GM18951 (cell line): ENCODE data around the gene TTC5.
"Not testable (repeated sequence)": the region's sequence is repeated elsewhere in the genome, so short reads cannot be mapped to it uniquely, and the experiment has no call there.

Experiments used
- POLR2A ChIP-seq: IDR thresholded peaks from 4 replicates; pipeline ENCODE4 v1.6.1; 2011; ENCODE audit warnings: mild to moderate bottlenecking; ENCODE audit not compliant: insufficient read length, insufficient read depth; ENCODE audit errors: extremely low read depth
- in situ Hi-C: fragments of 300-500 bp; cut with MboI; formaldehyde crosslinking; loops from one replicate; pipeline ENCODE4 v1.12.0; 2022; ENCODE audit warnings: low sequenced_read_pairs, mixed read lengths, inconsistent platforms; ENCODE audit not compliant: unreplicated experiment

The TTC5 gene

DNA sequence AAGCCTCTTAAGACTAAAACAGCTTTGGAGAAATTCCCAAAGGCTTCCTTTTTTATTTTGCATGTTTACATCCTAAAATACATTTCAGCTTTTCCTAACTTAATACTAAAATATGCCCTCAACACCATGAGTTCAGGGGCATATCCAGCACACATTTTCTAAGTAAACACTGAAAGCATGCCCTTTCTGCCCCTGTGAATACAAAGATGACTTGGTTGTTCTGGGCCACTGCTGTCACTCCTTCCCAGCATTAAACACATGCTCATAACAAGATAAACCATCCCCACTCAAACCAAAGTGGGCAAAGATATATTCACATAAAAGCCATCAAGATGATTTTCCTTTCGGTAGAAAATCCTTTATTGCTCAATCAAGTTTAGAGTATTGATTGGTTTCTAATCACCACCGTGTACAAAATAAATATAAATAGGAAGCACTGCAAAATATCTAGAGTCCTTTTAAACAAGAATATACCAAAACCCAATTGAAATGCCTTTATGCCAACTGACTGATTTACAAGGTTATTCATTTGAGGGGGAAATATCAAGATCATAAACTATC is 25.4 kb upstream of the TTC5 start:
- in situ Hi-C loops = loop anchor here (5.0 to 10.0 kb wide), 2 partner anchors 281 to 354 kb away; partner anchors contain the start of genes ANG and RNASE4
- no peak for TF ChIP-seq POLR2A

GRCh38 chr14:20329355-20329754 is 23.6 kb upstream of the TTC5 start:
- no peak for TF ChIP-seq POLR2A
- in situ Hi-C loops = no loop called here

DNA sequence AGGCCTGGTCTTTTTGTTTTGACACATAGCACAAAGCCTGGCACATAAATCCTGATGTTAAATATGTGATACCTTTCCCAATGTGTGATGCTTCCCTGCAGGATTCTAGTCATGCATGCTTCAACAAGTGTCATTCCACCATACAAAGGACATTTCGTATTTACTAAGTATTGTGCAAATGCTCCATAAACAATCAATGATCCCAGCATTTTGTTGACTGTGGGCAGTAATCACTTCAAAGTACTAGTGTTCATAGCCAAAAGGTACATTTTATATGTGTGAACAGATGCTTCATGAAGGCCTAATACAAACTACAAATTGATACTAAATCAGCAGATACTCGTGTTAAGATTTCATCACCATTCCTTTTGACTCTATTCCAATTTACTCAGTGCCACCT is 23.0 kb upstream of the TTC5 start:
- in situ Hi-C loops = no loop called here
- no peak for TF ChIP-seq POLR2A

GRCh38 chr14:20327005-20327869 is 21.5 kb upstream of the TTC5 start:
- in situ Hi-C loops = no loop called here
- no peak for TF ChIP-seq POLR2A

DNA sequence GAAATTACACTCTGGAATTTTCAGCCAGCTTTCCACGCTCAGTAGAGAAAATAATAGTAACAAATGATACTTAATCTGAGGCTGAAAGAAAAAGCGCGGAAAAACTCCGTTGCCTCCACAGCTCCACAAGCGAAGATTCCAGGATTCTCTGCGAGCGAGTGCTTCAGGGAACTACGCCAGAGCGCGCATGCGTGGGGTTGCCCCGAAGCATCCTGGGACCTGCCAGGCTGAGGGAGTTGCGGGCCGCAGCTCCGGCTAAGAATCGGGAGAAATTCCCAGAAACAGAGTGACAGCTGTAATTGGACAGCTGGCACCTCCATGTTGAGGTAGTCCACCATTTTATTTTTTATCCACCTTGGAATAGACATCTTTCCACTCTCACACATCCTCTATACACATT is 12.0 kb upstream of the TTC5 start:
- in situ Hi-C loops = no loop called here
- TF ChIP-seq POLR2A = no peak

GRCh38 chr14:20314026-20314425 is 8.3 kb upstream of the TTC5 start:
- in situ Hi-C loops = no loop called here
- TF ChIP-seq POLR2A = no peak

GRCh38 chr14:20306079-20306423 is 300 bp upstream of the TTC5 start:
- no peak for TF ChIP-seq POLR2A
- in situ Hi-C loops = no loop called here

DNA sequence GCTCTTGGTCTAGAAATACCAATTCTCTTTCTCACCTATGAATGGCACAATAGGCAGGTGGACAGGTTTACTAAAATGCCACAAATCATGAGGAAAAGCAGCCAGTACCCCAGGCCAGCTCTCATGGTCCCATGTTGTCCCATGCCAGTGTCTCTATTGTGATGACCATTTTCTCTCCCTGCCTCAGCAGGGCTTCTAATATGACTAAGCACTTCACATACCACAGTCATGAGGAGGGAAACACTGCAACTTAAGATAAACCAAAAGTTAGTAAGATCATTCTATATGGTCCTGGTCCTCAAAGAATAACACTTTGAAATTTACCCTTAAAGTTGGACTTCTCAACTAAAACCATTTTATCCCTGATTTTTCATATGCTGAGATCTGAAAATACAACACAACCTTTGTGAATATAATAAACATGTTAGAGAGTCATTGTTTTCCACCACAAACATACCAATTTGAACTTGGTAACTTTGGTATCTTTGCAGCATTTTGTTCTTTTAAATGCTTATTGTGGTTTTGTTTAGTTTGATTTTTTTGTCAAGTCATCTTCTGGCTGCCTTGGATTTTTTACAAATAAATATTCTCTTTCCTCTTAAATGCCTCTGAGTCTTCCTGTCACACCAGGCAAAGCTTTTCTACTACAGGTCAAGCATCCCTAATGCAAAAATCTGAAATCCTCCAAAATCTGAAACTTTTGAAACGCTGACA is 3.6 kb downstream of the TTC5 start:
- in situ Hi-C loops = no loop called here

GRCh38 chr14:20295067-20295466 is 10.7 kb downstream of the TTC5 start:
- no peak for TF ChIP-seq POLR2A
- in situ Hi-C loops = no loop called here

More for the DNA sequence above, 3.6 kb downstream of the TTC5 start:
- TF ChIP-seq POLR2A = no peak

- TF ChIP-seq POLR2A = no peak
- in situ Hi-C loops = no loop called here
Measured at GRCh38 chr14:20294636-20295035, 11.1 kb downstream of the TTC5 start.

- in situ Hi-C loops = not testable (repeated sequence)
Measured at GRCh38 chr14:20281998-20282397, 23.8 kb downstream of the TTC5 start.

DNA sequence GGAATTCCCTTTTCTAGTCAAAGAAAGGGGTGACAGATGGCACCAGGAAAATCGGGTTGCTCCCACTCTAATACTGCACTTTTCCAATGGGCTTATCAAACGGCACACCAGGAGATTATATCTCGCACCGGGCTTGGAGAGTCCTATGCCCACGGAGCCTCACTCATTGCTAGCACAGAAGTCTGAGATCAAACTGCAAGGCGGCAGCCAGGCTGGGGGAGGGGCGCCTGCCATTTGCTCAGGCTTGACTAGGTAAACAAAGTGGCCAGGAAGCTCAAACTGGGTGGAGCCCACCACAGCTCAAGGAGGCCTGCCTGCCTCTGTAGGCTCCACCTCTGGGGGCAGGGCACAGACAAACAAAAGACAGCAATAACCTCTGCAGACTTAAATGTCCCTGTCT is 25.5 kb downstream of the TTC5 start:
- in situ Hi-C loops = not testable (repeated sequence)

GRCh38 chr14:20278414-20278813 is 27.3 kb downstream of the TTC5 start:
- TF ChIP-seq POLR2A = no peak
- in situ Hi-C loops = no loop called here

- in situ Hi-C loops = no loop called here
- no peak for TF ChIP-seq POLR2A
Measured at GRCh38 chr14:20277409-20277808, 28.3 kb downstream of the TTC5 start.
